GM18502 (cell line): Measurements from ENCODE around the gene ALX4.

ENCODE experiments used
- ATAC-seq: cut with Tn5 transposase; IDR thresholded peaks from one replicate; pipeline ENCODE4 v1.9.1; 2021; ENCODE audit warnings: mild to moderate bottlenecking; ENCODE audit not compliant: unreplicated experiment, poor library complexity

ALX4 gene

DNA sequence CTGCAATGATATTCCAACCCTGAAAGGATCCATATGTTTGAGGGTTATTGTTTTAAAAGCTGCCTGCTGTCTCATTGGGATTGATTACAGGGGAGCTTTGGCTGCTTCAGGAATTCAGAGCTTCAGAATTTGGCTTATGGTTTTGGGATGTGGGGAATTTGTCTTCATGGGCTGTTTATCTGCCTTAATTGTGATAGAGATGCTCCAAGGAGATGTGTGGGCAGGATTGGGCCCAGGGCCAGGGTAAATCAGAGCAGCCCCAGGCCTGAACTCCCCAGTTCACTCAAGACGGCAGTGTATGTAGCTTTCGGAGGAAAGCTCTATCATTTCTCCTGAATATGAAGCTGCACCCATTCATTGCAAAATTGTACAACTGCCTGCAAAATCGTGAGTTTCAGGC, 88.5 kb downstream of the ALX4 start:
- no peak for ATAC-seq

DNA sequence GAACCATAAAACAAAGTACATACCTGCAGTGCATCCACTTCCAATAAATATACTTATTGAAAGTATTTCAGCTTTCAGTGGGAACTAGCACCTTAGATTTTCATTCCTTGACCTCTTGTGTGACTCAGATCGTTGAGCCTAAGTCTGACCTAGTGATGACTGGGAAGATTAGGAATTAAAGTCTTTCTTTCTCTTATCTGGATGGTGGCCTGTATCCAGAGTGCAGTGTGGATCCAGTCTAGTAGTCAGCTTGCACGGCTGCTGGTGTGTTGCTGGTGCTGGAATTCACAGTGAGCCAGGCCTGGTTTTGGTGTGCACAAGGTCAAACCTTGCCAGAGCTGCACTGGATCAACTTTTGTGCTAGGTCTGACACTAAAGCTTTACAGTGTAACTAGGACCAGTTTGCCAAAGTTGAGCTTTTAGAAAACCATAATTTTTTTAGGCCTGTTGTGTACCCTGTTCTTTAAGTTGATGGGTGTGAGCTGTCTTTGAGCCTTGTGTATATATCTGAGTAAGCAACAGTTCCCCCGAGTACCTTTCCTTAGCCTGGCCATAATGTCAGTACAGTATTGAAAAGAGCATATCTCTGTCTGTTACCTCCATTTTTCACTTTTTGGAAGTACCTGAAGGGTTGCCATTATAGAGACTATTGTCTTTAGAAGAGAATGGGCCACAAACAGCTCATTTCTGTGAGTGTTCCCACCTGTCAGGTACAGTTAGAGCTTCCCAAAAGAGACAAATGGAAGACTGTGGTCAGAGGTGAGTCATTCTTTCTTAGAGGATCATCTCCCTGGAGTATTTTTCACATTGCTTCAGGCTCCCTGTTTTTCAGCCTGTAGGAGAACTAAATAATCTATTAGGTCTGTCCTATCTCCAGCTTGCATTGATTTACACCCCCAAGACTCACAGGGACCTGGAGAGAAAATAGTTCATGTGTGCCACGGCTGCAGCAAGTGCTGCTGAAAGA, 89.8 kb downstream of the ALX4 start:
- ATAC-seq: no peak

DNA sequence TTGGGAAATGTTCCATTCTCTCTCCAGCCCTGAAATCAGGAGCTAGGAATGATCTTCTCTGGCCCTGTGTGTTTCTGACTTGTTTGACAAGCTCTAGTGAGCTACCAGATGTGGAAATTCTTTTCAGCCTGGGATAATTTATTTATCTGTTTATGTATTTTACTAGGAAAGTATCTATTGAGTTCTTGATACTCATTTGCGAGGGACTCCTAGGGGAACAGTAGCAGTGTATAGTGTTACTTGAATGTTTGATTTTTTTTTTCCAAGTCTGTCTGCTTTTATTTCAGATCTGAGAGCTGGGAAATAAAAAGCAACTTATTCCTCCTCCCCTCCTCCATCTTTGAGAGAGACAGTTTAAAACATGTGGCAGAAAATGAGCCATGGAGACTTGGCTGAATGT, 92.5 kb downstream of the ALX4 start:
- ATAC-seq: no peak

DNA sequence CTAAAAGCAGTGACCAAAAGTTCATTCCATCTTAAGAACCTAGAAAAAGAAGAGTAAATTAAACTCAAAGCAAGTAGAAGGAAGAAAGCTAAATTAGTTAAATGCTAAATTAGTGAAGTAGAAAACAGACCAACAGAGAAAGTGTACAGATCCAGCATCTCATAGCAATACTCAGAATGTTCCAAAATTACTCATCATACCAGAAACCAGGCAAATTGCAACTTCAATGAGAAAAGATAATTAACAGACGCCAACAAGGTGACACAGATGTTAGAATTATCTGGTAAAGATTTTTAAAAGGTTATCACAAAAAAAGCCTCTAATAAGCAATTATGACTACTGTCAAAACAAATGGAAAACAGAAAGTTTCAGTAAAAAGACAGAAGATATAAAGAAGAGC, 96.8 kb downstream of the ALX4 start:
- ATAC-seq: no peak

DNA sequence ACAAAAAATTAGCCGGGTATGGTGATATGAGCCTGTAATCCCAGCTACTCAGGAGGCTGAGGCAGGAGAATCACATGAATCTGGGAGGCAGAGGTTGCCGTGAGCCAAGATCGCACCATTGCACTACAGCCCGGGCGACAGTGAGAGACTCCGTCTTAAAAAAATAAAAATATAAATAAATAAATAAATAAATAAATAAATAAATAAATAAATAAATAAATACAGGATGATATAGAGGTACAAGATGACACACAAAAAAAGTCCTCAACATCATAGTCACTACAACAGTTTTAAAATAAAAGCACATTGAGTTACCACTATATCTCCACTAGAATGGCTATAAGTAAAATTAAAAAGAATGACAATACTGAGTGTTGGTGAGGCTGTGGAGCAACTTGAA, 97.8 kb downstream of the ALX4 start:
- ATAC-seq: no peak
